SU-DHL-6 (cell line): Measurements from ENCODE around the gene NEMF.
"Not testable (repeated sequence)": the region's sequence is repeated elsewhere in the genome, so short reads cannot be mapped to it uniquely, and the experiment has no call there.

Experiments
- H2AFZ ChIP-seq: fragments of 200-600 bp; sonication (generic); 2 replicates; pipeline ENCODE4 v1.6.1; 2014; ENCODE audit warnings: low read depth, mild to moderate bottlenecking, moderate library complexity, mixed read lengths, antibody characterized with exemption, low read length; ENCODE audit not compliant: severe bottlenecking
- H3F3A ChIP-seq: fragments of 200-600 bp; shearing (Covaris generic); 2 replicates; pipeline ENCODE4 v1.6.0; 2016; ENCODE audit warnings: antibody characterized with exemption, mild to moderate bottlenecking; ENCODE audit not compliant: insufficient read depth
- H3K27ac ChIP-seq: fragments of 200-600 bp; sonication (generic); 2 replicates; pipeline ENCODE4 v1.5.1; 2016; ENCODE audit warnings: low read depth, mild to moderate bottlenecking, low read length, moderate library complexity, mixed read lengths
- H3K27me3 ChIP-seq: fragments of 200-600 bp; sonication (generic), shearing (Covaris generic); 2 replicates; pipeline ENCODE4 v1.6.0; 2014; ENCODE audit warnings: mild to moderate bottlenecking, low read length
- H3K36me3 ChIP-seq: fragments of 200-600 bp; sonication (generic); 2 replicates; pipeline ENCODE4 v1.6.1; 2014; ENCODE audit warnings: mild to moderate bottlenecking, low read length, mixed read lengths
- H3K4me2 ChIP-seq: fragments of 300-600, 200-600 bp; shearing (Covaris generic), sonication (generic); 2 replicates; pipeline ENCODE4 v1.6.0; 2014; ENCODE audit warnings: low read length, low read depth, mild to moderate bottlenecking; ENCODE audit not compliant: poor library complexity, severe bottlenecking
- H3K4me3 ChIP-seq: fragments of 200-600 bp; sonication (generic); 2 replicates; pipeline ENCODE4 v1.5.1; 2014; ENCODE audit warnings: antibody characterized with exemption, low read length, mild to moderate bottlenecking, mixed read lengths; ENCODE audit not compliant: insufficient read depth, poor library complexity, severe bottlenecking
- H3K79me2 ChIP-seq: fragments of 200-600 bp; sonication (generic); 2 replicates; pipeline ENCODE4 v1.6.1; 2014; ENCODE audit warnings: mild to moderate bottlenecking, low read length, moderate library complexity; ENCODE audit not compliant: insufficient read depth
- H3K9ac ChIP-seq: fragments of 200-600 bp; sonication (generic); 2 replicates; pipeline ENCODE4 v1.7.0; 2014; ENCODE audit warnings: mild to moderate bottlenecking, low read length
- H3K9me2 ChIP-seq: fragments of 200-600 bp; sonication (generic); replicated peaks from 2 replicates; pipeline ENCODE4 v1.6.1; 2014; ENCODE audit warnings: low read length; ENCODE audit not compliant: insufficient read depth
- H3K9me3 ChIP-seq: fragments of 200-600 bp; sonication (generic); 2 replicates; pipeline ENCODE4 v1.6.1; 2014; ENCODE audit warnings: low read length, mixed read lengths; ENCODE audit not compliant: insufficient read depth
- H4K20me1 ChIP-seq: fragments of 200-600 bp; sonication (generic); 2 replicates; pipeline ENCODE4 v1.6.1; 2014; ENCODE audit warnings: low read depth, mild to moderate bottlenecking, antibody characterized with exemption, low read length, moderate library complexity, mixed read lengths
- CTCF ChIP-seq: fragments of 200-600 bp; sonication (generic); IDR thresholded peaks from one replicate; pipeline ENCODE4 v1.5.1; 2017; ENCODE audit warnings: antibody characterized with exemption, mild to moderate bottlenecking, low read length, moderate library complexity; ENCODE audit not compliant: insufficient read depth, poor library complexity, severe bottlenecking
- EZH2phosphoT487 ChIP-seq: fragments of 200-600 bp; sonication (generic), shearing (Covaris generic); conservative IDR thresholded peaks from 2 replicates; pipeline ENCODE4 v1.6.1; 2018; ENCODE audit warnings: mild to moderate bottlenecking, antibody characterized with exemption, low read length, moderate library complexity, mixed read lengths

Gene NEMF

GRCh38 chr14:49761839-49762551 is 90.6 kb downstream of the NEMF start:
- H3K27ac ChIP-seq, result no peak overlapping the region
- H3K9me3 ChIP-seq, result no peaks in the 10 kb centered on the region
- H3K9me2 ChIP-seq, result no peaks in the 10 kb centered on the region
- no peak overlapping the region for H3K9ac ChIP-seq
- peaks cover 4% of the 10 kb centered on the region for H3F3A ChIP-seq
- H3K4me3 ChIP-seq, result no peak overlapping the region
- no peaks in the 10 kb centered on the region for H3K27me3 ChIP-seq
- H3K79me2 ChIP-seq, result no peaks in the 10 kb centered on the region
- H4K20me1 ChIP-seq, result no peaks in the 10 kb centered on the region
- no peaks in the 10 kb centered on the region for H3K36me3 ChIP-seq
- TF ChIP-seq CTCF (no peak), EZH2phosphoT487 (no peak)
- H3K4me2 ChIP-seq, result no peak overlapping the region
- no peak overlapping the region for H2AFZ ChIP-seq

- Histone ChIP-seq H3F3A (no peaks in the 10 kb centered on the region), H3K27me3 (no peaks in the 10 kb centered on the region), H3K9me3 (no peaks in the 10 kb centered on the region), H3K36me3 (no peaks in the 10 kb centered on the region), H3K9me2 (no peaks in the 10 kb centered on the region), H3K4me3 (no peak overlapping the region), H4K20me1 (no peaks in the 10 kb centered on the region), H3K9ac (no peak overlapping the region), H2AFZ (no peak overlapping the region), H3K27ac (no peak overlapping the region), H3K79me2 (no peaks in the 10 kb centered on the region), H3K4me2 (no peak overlapping the region)
- TF ChIP-seq CTCF, result no peak
- no peak for TF ChIP-seq EZH2phosphoT487
Measured at GRCh38 chr14:49755378-49755777, 97.2 kb downstream of the NEMF start.

- Histone ChIP-seq H3K27me3 (no peaks in the 10 kb centered on the region), H3K9ac (no peak overlapping the region), H3K4me2 (no peak overlapping the region), H2AFZ (no peak overlapping the region), H3K27ac (no peak overlapping the region), H4K20me1 (no peaks in the 10 kb centered on the region), H3K9me2 (no peaks in the 10 kb centered on the region), H3F3A (no peaks in the 10 kb centered on the region), H3K9me3 (no peaks in the 10 kb centered on the region), H3K79me2 (no peaks in the 10 kb centered on the region), H3K4me3 (no peak overlapping the region), H3K36me3 (no peaks in the 10 kb centered on the region)
- no peak for TF ChIP-seq CTCF
Measured at GRCh38 chr14:49754570-49755097, 98.0 kb downstream of the NEMF start.

GRCh38 chr14:49746476-49746875 is 106.1 kb downstream of the NEMF start:
- not testable (repeated sequence) for H3K4me2 ChIP-seq, H3K4me3 ChIP-seq, H3K36me3 ChIP-seq, H3K9ac ChIP-seq, H3K79me2 ChIP-seq, H3K27ac ChIP-seq, H4K20me1 ChIP-seq, H3F3A ChIP-seq, H3K9me3 ChIP-seq, H2AFZ ChIP-seq, H3K9me2 ChIP-seq, H3K27me3 ChIP-seq
